Keratinocyte (primary cell): ENCODE results near the gene RSPH1.

ENCODE experiments used
- CTCF ChIP-seq, 3 experiments: IDR thresholded peaks in 1 of 3; conservative IDR thresholded peaks in 1 of 3; optimal IDR thresholded peaks in 1 of 3; 2 replicates in 2 of 3; 3 replicates in 1 of 3; pipeline versions ENCODE3 to v1.5.1; 2011; ENCODE audit warnings: low read length in 3 of 3, mild to moderate bottlenecking in 3 of 3, moderate library complexity in 2 of 3, control low read depth in 1 of 3, inconsistent platforms in 1 of 3; ENCODE audit not compliant: insufficient read depth in 2 of 3; ENCODE audit errors: extremely low read depth in 1 of 3
- EZH2 ChIP-seq: IDR thresholded peaks from one replicate; pipeline ENCODE4 v1.6.1; 2012; ENCODE audit warnings: inconsistent platforms, mild to moderate bottlenecking, low read length, moderate library complexity

- no peak for TF ChIP-seq EZH2
- no peak for TF ChIP-seq CTCF (optimal IDR thresholded peaks at IDR 0.05 in 1 of 3, IDR thresholded peaks at IDR 0.05 in 1 of 3, conservative IDR thresholded peaks at IDR 0.05 in 1 of 3; ENCODE audit: extremely low read depth in 1 of 3, insufficient read depth in 2 of 3, low read length in 3 of 3)
Measured at GRCh38 chr21:42446531-42446930, 49.5 kb downstream of the RSPH1 start.
